ENCODE measurements around the gene TTC13.

DNA sequence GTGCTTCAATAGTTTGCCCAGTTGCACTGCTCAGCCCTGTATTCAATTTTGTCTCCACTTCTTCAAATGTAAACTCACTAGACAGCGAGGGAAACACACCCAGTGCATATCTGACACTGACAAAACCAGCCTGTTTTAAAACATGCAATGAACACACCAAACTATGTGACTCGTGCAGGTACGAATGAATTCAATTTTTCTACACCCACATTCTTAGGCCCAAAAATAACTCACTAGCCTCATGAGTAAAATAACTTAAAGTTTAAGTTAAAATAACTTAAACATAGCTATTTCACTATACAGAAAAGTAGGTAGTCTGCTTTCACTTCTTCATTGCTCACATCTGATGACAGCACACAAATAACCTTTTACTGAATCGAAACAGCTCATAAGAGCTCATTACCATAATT, 21.1 kb downstream of the TTC13 start:
- TF ChIP-seq, protein P1, sequence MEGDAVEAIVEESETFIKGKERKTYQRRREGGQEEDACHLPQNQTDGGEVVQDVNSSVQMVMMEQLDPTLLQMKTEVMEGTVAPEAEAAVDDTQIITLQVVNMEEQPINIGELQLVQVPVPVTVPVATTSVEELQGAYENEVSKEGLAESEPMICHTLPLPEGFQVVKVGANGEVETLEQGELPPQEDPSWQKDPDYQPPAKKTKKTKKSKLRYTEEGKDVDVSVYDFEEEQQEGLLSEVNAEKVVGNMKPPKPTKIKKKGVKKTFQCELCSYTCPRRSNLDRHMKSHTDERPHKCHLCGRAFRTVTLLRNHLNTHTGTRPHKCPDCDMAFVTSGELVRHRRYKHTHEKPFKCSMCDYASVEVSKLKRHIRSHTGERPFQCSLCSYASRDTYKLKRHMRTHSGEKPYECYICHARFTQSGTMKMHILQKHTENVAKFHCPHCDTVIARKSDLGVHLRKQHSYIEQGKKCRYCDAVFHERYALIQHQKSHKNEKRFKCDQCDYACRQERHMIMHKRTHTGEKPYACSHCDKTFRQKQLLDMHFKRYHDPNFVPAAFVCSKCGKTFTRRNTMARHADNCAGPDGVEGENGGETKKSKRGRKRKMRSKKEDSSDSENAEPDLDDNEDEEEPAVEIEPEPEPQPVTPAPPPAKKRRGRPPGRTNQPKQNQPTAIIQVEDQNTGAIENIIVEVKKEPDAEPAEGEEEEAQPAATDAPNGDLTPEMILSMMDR (IDR thresholded peaks at IDR 0.05) = no peak
- no peak for TF ChIP-seq EP300 (IDR thresholded peaks at IDR 0.05)

All from sigmoid colon (tissue), 4 donors.